A673 (cell line): ENCODE data around the gene CEMIP2. TPM values are rescaled to one million over a fixed set of nuclear protein-coding genes. Genes with fewer than 3 reads are reported as not detected.

Source experiments
- BruUV-seq: library from RNA; stranded (reverse); fragments of 400-500 nt; replicated peaks from 2 replicates; lab custom pipeline; 2021; lab: Mats Ljungman, UMichigan
- CTCF ChIA-PET: fragments of 300-600 bp; sonication (Branson Sonifier 250); formaldehyde crosslinking; loops from one replicate; lab custom pipeline; 2022; ENCODE audit warnings: antibody characterized with exemption; lab: Charles Lee
- POLR2A ChIA-PET: fragments of 300-600 bp; sonication (Branson Sonifier 250); formaldehyde crosslinking; loops from one replicate; lab custom pipeline; 2022; ENCODE audit warnings: antibody characterized with exemption; ENCODE audit not compliant: low non-redundant PET; lab: Charles Lee
- DNase-seq: peaks from one replicate; pipeline ENCODE4 v3.0.0-alpha.2; 2015; ENCODE audit warnings: low spot score
- H3K27ac ChIP-seq: fragments of 200-600 bp; sonication (generic); 2 replicates; pipeline ENCODE4 v1.5.1; 2016; ENCODE audit warnings: mixed run types, low read depth, mild to moderate bottlenecking, mixed read lengths, antibody characterized with exemption, low read length; ENCODE audit not compliant: poor library complexity, severe bottlenecking
- H3K27me3 ChIP-seq: fragments of 200-600 bp; sonication (generic); replicated peaks from 2 replicates; pipeline ENCODE4 v1.6.1; 2017; ENCODE audit warnings: mixed run types, low read depth, mild to moderate bottlenecking, mixed read lengths, antibody characterized with exemption, low read length; ENCODE audit not compliant: insufficient read depth, poor library complexity
- H3K36me3 ChIP-seq: fragments of 200-600 bp; sonication (generic); 2 replicates; pipeline ENCODE4 v1.6.1; 2016; ENCODE audit warnings: mixed run types, mild to moderate bottlenecking, mixed read lengths, antibody characterized with exemption, low read length; ENCODE audit not compliant: insufficient read depth, poor library complexity, severe bottlenecking
- H3K4me1 ChIP-seq: fragments of 200-600 bp; sonication (generic); 2 replicates; pipeline ENCODE4 v1.6.1; 2017; ENCODE audit warnings: mixed run types, mild to moderate bottlenecking, mixed read lengths, antibody characterized with exemption, low read length; ENCODE audit not compliant: insufficient read depth, poor library complexity, severe bottlenecking
- H3K4me3 ChIP-seq: fragments of 200-600 bp; sonication (generic); 2 replicates; pipeline ENCODE4 v1.5.1; 2016; ENCODE audit warnings: low read depth, mixed run types, mild to moderate bottlenecking, mixed read lengths, low read length; ENCODE audit not compliant: poor library complexity, severe bottlenecking
- H3K9me3 ChIP-seq: fragments of 200-600 bp; sonication (generic); 2 replicates; pipeline ENCODE4 v1.6.1; 2016; ENCODE audit warnings: mixed run types, low read depth, mild to moderate bottlenecking, mixed read lengths, antibody characterized with exemption, low read length; ENCODE audit not compliant: poor library complexity, severe bottlenecking
- CTCF ChIP-seq: fragments of 300-800, 200-600 bp; sonication (generic); conservative IDR thresholded peaks from 2 replicates; pipeline ENCODE4 v1.5.1; 2017; ENCODE audit warnings: low read depth, mild to moderate bottlenecking, antibody characterized with exemption, low read length, moderate library complexity, mixed read lengths
- EZH2 ChIP-seq: fragments of 200-600 bp; sonication (generic); IDR thresholded peaks from 2 replicates; pipeline ENCODE4 v1.6.1; 2017; ENCODE audit warnings: borderline replicate concordance, low read depth, mild to moderate bottlenecking, mixed read lengths, antibody characterized with exemption, low read length; ENCODE audit not compliant: poor library complexity, severe bottlenecking
- intact Hi-C: fragments of 100-400 bp; cut with micrococcal nuclease; formaldehyde crosslinking; loops from one replicate; pipeline ENCODE4 v1.10.0; 2022; ENCODE audit not compliant: unreplicated experiment
- total RNA-seq: library from RNA; stranded (reverse); gene quantifications from 2 replicates; pipeline ENCODE4 v1.2.3, GENCODE V29; 2021

CEMIP2 gene
- total RNA-seq, 1 experiment from 2014 or later, result 32.9 TPM

- BruUV-seq, result no TSS peak
- POLR2A ChIA-PET, result no interaction called here
- CTCF ChIA-PET, result no interaction called here
Observed at GRCh38 chr9:71796100-71796767, 27.9 kb upstream of the CEMIP2 start.

GRCh38 chr9:71795097-71795813 lies 26.9 kb upstream of the CEMIP2 start:
- intact Hi-C loops, result no loop called here
- no peaks in the 10 kb centered on the region for H3K36me3 ChIP-seq
- no peaks in the 10 kb centered on the region for H3K9me3 ChIP-seq
- no peaks in the 10 kb centered on the region for H3K27me3 ChIP-seq
- TF ChIP-seq EZH2 (no peak), CTCF (no peak)
- ChIA-PET POLR2A (no interaction called here), CTCF (no interaction called here)
- no peak overlapping the region for H3K4me3 ChIP-seq
- H3K27ac ChIP-seq, result no peak overlapping the region
- no peak for DNase-seq
- H3K4me1 ChIP-seq, result no peaks in the 10 kb centered on the region
- no TSS peak for BruUV-seq

More at GRCh38 chr9:71796100-71796767, 27.9 kb upstream of the CEMIP2 start:
- no peaks in the 10 kb centered on the region for H3K36me3 ChIP-seq
- H3K4me3 ChIP-seq, result no peak overlapping the region
- TF ChIP-seq CTCF (no peak), EZH2 (no peak)
- H3K4me1 ChIP-seq, result no peaks in the 10 kb centered on the region
- H3K27me3 ChIP-seq, result no peaks in the 10 kb centered on the region
- DNase-seq, result no peak
- H3K9me3 ChIP-seq, result no peaks in the 10 kb centered on the region
- intact Hi-C loops, result no loop called here
- no peak overlapping the region for H3K27ac ChIP-seq

DNA sequence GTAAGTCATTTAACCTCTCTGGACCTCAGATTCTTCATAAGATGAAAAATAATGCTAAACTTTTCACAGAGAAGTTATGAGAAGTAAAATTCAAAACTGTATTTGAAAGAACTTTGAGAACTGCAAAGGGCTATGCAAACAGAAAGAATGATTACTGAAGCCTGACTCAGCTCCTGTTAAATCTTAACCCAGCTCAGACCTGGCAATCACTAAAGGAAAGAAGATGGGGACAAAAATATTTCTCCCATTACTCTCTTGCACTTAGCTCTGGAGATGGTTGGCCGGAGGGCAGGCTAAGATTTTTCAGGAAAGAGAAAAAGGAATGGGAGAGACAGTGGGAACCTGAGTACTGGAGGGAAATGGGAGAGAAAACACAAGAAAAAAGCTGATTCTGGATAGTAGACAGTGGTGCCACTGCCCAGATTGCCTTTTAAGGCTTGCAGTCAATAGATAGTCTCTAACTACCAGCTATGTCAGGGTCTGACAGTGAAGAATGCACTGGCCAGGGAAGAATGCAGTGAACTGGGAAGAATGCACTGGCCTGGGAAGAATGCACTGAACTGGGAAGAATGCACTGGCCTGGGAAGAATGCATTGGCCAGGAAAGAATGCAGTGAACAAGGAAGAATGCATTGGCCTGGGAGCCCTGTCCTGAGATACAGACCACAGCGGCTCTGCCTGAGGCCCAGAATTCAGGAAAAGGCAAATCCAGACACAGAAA lies 25.2 kb upstream of the CEMIP2 start:
- no peak for DNase-seq
- BruUV-seq, result no TSS peak

More for the DNA sequence above, 25.2 kb upstream of the CEMIP2 start:
- H3K27me3 ChIP-seq, result no peaks in the 10 kb centered on the region
- no peaks in the 10 kb centered on the region for H3K9me3 ChIP-seq
- intact Hi-C loops, result no loop called here
- no peak overlapping the region for H3K27ac ChIP-seq
- no peaks in the 10 kb centered on the region for H3K4me1 ChIP-seq
- CTCF ChIA-PET, result no interaction called here
- H3K4me3 ChIP-seq, result no peak overlapping the region
- POLR2A ChIA-PET, result interaction anchor here (0.5 kb wide), 1 partner anchor 25 kb away, joined by 4 read pairs; no protein-coding TSS in a partner anchor
- TF ChIP-seq CTCF (no peak), EZH2 (no peak)
- no peaks in the 10 kb centered on the region for H3K36me3 ChIP-seq
